HEK293 (cell line): ENCODE measurements around the gene PABPC1L2A.

ENCODE experiments used
- CTCF ChIA-PET: fragments of 350-600 bp; formaldehyde crosslinking; extraction: SDS; loops from one replicate; lab custom pipeline; 2021; ENCODE audit warnings: antibody characterized with exemption; lab: Yijun Ruan, JAX
- POLR2A ChIA-PET: fragments of 300-600 bp; formaldehyde crosslinking; extraction: SDS; loops from one replicate; lab custom pipeline; 2020; ENCODE audit warnings: antibody characterized with exemption, inconsistent platforms; lab: Yijun Ruan, JAX
- H3K27ac ChIP-seq: fragments of 200-500 bp; sonication (Bioruptor generic); 2 replicates; pipeline ENCODE4 v1.5.1; 2014; ENCODE audit warnings: low read depth, low read length, control low read depth, inconsistent platforms; ENCODE audit errors: extremely low read depth
- H3K36me3 ChIP-seq, 2 experiments: fragments of 200-500 bp in 1 of 2; sonication (Bioruptor generic) in 1 of 2; 1 replicate in 1 of 2; 2 replicates in 1 of 2; pipeline ENCODE4 v1.5.1; 2014 to 2017; ENCODE audit warnings: inconsistent platforms in 2 of 2, low read length in 2 of 2; ENCODE audit not compliant: control insufficient read depth in 2 of 2, insufficient read depth in 1 of 2
- H3K4me1 ChIP-seq: fragments of 200-500 bp; sonication (Bioruptor generic); 2 replicates; pipeline ENCODE4 v1.5.1; 2014; ENCODE audit warnings: mild to moderate bottlenecking, low read length, inconsistent platforms; ENCODE audit not compliant: control insufficient read depth, insufficient read depth
- H3K4me3 ChIP-seq: 2 replicates; pipeline ENCODE4 v1.5.1; 2011; ENCODE audit warnings: low read depth, mild to moderate bottlenecking, control low read depth, low read length, moderate library complexity
- H3K9me3 ChIP-seq: fragments of 200-500 bp; sonication (Bioruptor generic); 2 replicates; pipeline ENCODE4 v1.5.1; 2014; ENCODE audit warnings: low read depth, low read length, inconsistent platforms; ENCODE audit not compliant: control insufficient read depth, insufficient read depth
- ZBTB11 ChIP-seq: fragments of 450-650 bp; formaldehyde crosslinking; conservative IDR thresholded peaks from 2 replicates; pipeline ENCODE4 v1.5.1; 2016; ENCODE audit warnings: low read depth, missing biosample characterization, missing genetic modification characterization
- ZNF133 ChIP-seq: fragments of 450-650 bp; formaldehyde crosslinking; IDR thresholded peaks from 2 replicates; pipeline ENCODE4 v1.5.1; 2016; ENCODE audit warnings: missing biosample characterization, missing genetic modification characterization
- ZNF155 ChIP-seq: fragments of 450-650 bp; formaldehyde crosslinking; IDR thresholded peaks from 2 replicates; pipeline ENCODE4 v1.5.1; 2016; ENCODE audit warnings: missing biosample characterization, missing genetic modification characterization
- ZNF157 ChIP-seq: fragments of 450-650 bp; formaldehyde crosslinking; IDR thresholded peaks from 2 replicates; pipeline ENCODE4 v1.5.1; 2016; ENCODE audit warnings: missing biosample characterization, missing genetic modification characterization
- ZNF335 ChIP-seq: fragments of 450-650 bp; formaldehyde crosslinking; conservative IDR thresholded peaks from 2 replicates; pipeline ENCODE4 v1.5.1; 2016; ENCODE audit warnings: missing biosample characterization, missing genetic modification characterization
- ZNF366 ChIP-seq: fragments of 450-650 bp; formaldehyde crosslinking; conservative IDR thresholded peaks from 2 replicates; pipeline ENCODE4 v1.5.1; 2016; ENCODE audit warnings: missing biosample characterization, missing genetic modification characterization
- ZNF391 ChIP-seq: fragments of 450-650 bp; formaldehyde crosslinking; IDR thresholded peaks from 2 replicates; pipeline ENCODE4 v1.5.1; 2016; ENCODE audit warnings: low read depth, missing biosample characterization, missing genetic modification characterization, borderline replicate concordance
- ZNF404 ChIP-seq: fragments of 450-650 bp; formaldehyde crosslinking; IDR thresholded peaks from 2 replicates; pipeline ENCODE4 v1.5.1; 2017; ENCODE audit warnings: missing biosample characterization, missing genetic modification characterization
- ZNF426 ChIP-seq: fragments of 450-650 bp; formaldehyde crosslinking; IDR thresholded peaks from 2 replicates; pipeline ENCODE4 v1.5.1; 2017; ENCODE audit warnings: missing biosample characterization, missing genetic modification characterization, mild to moderate bottlenecking, inconsistent platforms, moderate library complexity
- ZNF530 ChIP-seq: fragments of 450-650 bp; formaldehyde crosslinking; IDR thresholded peaks from 2 replicates; pipeline ENCODE4 v1.5.1; 2016; ENCODE audit warnings: low read depth, missing biosample characterization, missing genetic modification characterization
- ZNF701 ChIP-seq: fragments of 450-650 bp; formaldehyde crosslinking; IDR thresholded peaks from 2 replicates; pipeline ENCODE4 v1.5.1; 2016; ENCODE audit warnings: missing biosample characterization, missing genetic modification characterization
- ZNF777 ChIP-seq: fragments of 450-650 bp; formaldehyde crosslinking; IDR thresholded peaks from 2 replicates; pipeline ENCODE4 v1.5.1; 2017; ENCODE audit warnings: missing biosample characterization, missing genetic modification characterization, borderline replicate concordance
- TF ChIP-seq, protein P1 (sequence below): fragments of 450-650 bp; formaldehyde crosslinking; IDR thresholded peaks from 2 replicates; pipeline ENCODE4; 2016; ENCODE audit warnings: missing biosample characterization, missing genetic modification characterization

PABPC1L2A gene

GRCh38 chrX:73028876-73029275 lies 50.4 kb downstream of the PABPC1L2A start:
- no peaks in the 10 kb centered on the region; the same call in 1 of the 2 replicates for H3K9me3 ChIP-seq
- no peak overlapping the region for H3K4me3 ChIP-seq

More at GRCh38 chrX:73028876-73029275, 50.4 kb downstream of the PABPC1L2A start:
- CTCF ChIA-PET: no interaction called here
- no peaks in the 10 kb centered on the region for H3K4me1 ChIP-seq
- POLR2A ChIA-PET: no interaction called here
- no peak overlapping the region for H3K27ac ChIP-seq
- H3K36me3 ChIP-seq: no peaks in the 10 kb centered on the region
- no peak for TF ChIP-seq ZNF335 (tag by site-specific recombination)
- TF ChIP-seq ZNF366 (tag by site-specific recombination): no peak
- no peak for TF ChIP-seq ZNF530 (tag by site-specific recombination)
- no peak for TF ChIP-seq ZNF391 (tag by site-specific recombination)
- TF ChIP-seq, protein P1, sequence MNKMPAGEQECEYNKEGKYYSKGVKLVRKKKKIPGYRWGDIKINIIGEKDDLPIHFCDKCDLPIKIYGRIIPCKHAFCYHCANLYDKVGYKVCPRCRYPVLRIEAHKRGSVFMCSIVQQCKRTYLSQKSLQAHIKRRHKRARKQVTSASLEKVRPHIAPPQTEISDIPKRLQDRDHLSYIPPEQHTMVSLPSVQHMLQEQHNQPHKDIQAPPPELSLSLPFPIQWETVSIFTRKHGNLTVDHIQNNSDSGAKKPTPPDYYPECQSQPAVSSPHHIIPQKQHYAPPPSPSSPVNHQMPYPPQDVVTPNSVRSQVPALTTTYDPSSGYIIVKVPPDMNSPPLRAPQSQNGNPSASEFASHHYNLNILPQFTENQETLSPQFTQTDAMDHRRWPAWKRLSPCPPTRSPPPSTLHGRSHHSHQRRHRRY: no peak
- no peak for TF ChIP-seq ZNF777 (tag by site-specific recombination)
- TF ChIP-seq ZNF701 (tag by site-specific recombination): no peak
- no peak for TF ChIP-seq ZNF133 (tag by site-specific recombination)
- TF ChIP-seq ZNF426 (tag by site-specific recombination): no peak
- no peak for TF ChIP-seq ZNF155 (tag by site-specific recombination)
- TF ChIP-seq ZNF157 (tag by site-specific recombination): no peak
- no peak for TF ChIP-seq ZNF404
- no peak for TF ChIP-seq ZBTB11
